Adipose tissue (tissue), 3 donors: ENCODE results near the gene ASAP3. TPM values are rescaled to one million over a fixed set of nuclear protein-coding genes. Genes with fewer than 3 reads are reported as not detected.
A peak's percentile ranks its signal among the peaks of the same experiment; 100 is the strongest.

Experiments used
- H3K27ac ChIP-seq: one replicate; pipeline ENCODE4 v1.5.1; 2013; ENCODE audit warnings: low read depth, low read length
- WGBS, 3 donors: extraction: QIAGEN DNeasy Blood & Tissue Kit; methylation state at CpG; one replicate each; pipeline ENCODE4 v1.1.7; 2013; 5-methylcytosine and 5-hydroxymethylcytosine counted together
- polyA plus RNA-seq, 3 donors: library from polyadenylated mRNA; stranded (reverse); fragments of 200-250 nt; gene quantifications; one replicate each; pipeline ENCODE4 v1.2.3, GENCODE V29; 2013
- donor health status: healthy with polysubstance abuse.
- donor health status: Bipolar disorder and iron deficiency.
- donor health status: healthy.

The ASAP3 gene
- polyA plus RNA-seq, 3 donors: 11.9 to 49.6 (median 19.4) TPM

GRCh38 chr1:23417570-23417969, 66.4 kb downstream of the ASAP3 start:
- no peak overlapping the region for H3K27ac ChIP-seq
- WGBS, 3 donors: 27 to 74% (median 72%) methylated on average over 3 of the region's 3 CpGs

GRCh38 chr1:23416964-23417363, 67.0 kb downstream of the ASAP3 start:
- WGBS, 3 donors: 76 to 95% (median 90%) methylated on average over 4 of the region's 4 CpGs
- H3K27ac ChIP-seq: no peak overlapping the region

GRCh38 chr1:23408797-23409290, 75.1 kb downstream of the ASAP3 start:
- H3K27ac ChIP-seq: no peak overlapping the region
- 65 to 69% (median 68%) methylated on average over 7 of the region's 7 CpGs for WGBS, 3 donors

- no peak overlapping the region for H3K27ac ChIP-seq
- WGBS, 3 donors: 90 to 93% (median 92%) methylated on average over 8 of the region's 8 CpGs
Observed at GRCh38 chr1:23407016-23407630, 76.9 kb downstream of the ASAP3 start.

GRCh38 chr1:23405946-23406345, 78.0 kb downstream of the ASAP3 start:
- WGBS, 3 donors: 52 to 89% (median 87%) methylated on average over 3 of the region's 3 CpGs

GRCh38 chr1:23403735-23404486, 80.1 kb downstream of the ASAP3 start:
- 7 to 10% (median 9%) methylated on average over 19 of the region's 19 CpGs for WGBS, 3 donors
- no peak overlapping the region for H3K27ac ChIP-seq

More at GRCh38 chr1:23405946-23406345, 78.0 kb downstream of the ASAP3 start:
- no peak overlapping the region for H3K27ac ChIP-seq

GRCh38 chr1:23403355-23403734, 80.6 kb downstream of the ASAP3 start:
- no peak overlapping the region for H3K27ac ChIP-seq
- 56 to 89% (median 84%) methylated on average over 4 of the region's 4 CpGs for WGBS, 3 donors

- H3K27ac ChIP-seq: no peak overlapping the region
- 23 to 31% (median 24%) methylated on average over 6 of the region's 6 CpGs for WGBS, 3 donors
Observed at GRCh38 chr1:23403038-23403336, 81.0 kb downstream of the ASAP3 start.

GRCh38 chr1:23402286-23403037, 81.5 kb downstream of the ASAP3 start:
- H3K27ac ChIP-seq: no peak overlapping the region
- WGBS, 3 donors: 78 to 81% (median 79%) methylated on average over 11 of the region's 11 CpGs

- no peak overlapping the region for H3K27ac ChIP-seq
- 64 to 85% (median 73%) methylated on average over 6 of the region's 6 CpGs for WGBS, 3 donors
Observed at GRCh38 chr1:23401313-23401712, 82.7 kb downstream of the ASAP3 start.

- 80 to 87% (median 83%) methylated on average over 5 of the region's 5 CpGs for WGBS, 3 donors
- no peak overlapping the region for H3K27ac ChIP-seq
Observed at GRCh38 chr1:23400324-23401114, 83.5 kb downstream of the ASAP3 start.

GRCh38 chr1:23399229-23399628, 84.8 kb downstream of the ASAP3 start:
- no peak overlapping the region for H3K27ac ChIP-seq
- WGBS, 3 donors: 90 to 97% (median 95%) methylated on average over 1 of the region's 1 CpG

GRCh38 chr1:23397908-23398307, 86.1 kb downstream of the ASAP3 start:
- no peak overlapping the region for H3K27ac ChIP-seq
- WGBS, 3 donors: 94 to 98% (median 95%) methylated on average over 7 of the region's 7 CpGs

GRCh38 chr1:23396380-23396779, 87.6 kb downstream of the ASAP3 start:
- WGBS, 3 donors: 94 to 100% (median 96%) methylated on average over 2 of the region's 2 CpGs
- H3K27ac ChIP-seq: no peak overlapping the region

GRCh38 chr1:23395849-23396248, 88.1 kb downstream of the ASAP3 start:
- H3K27ac ChIP-seq: no peak overlapping the region

GRCh38 chr1:23395154-23395724, 88.7 kb downstream of the ASAP3 start:
- WGBS, 3 donors: 47 to 57% (median 55%) methylated on average over 8 of the region's 8 CpGs
- no peak overlapping the region for H3K27ac ChIP-seq

More at GRCh38 chr1:23395849-23396248, 88.1 kb downstream of the ASAP3 start:
- whole genome bisulfite sequencing, 3 donors: 75 to 96% (median 81%) methylated on average over 4 of the region's 4 CpGs

- H3K27ac ChIP-seq: peak overlapping the region; percentile 36
- WGBS, 3 donors: 27 to 31% (median 28%) methylated on average over 7 of the region's 7 CpGs
Observed at GRCh38 chr1:23394684-23395083, 89.3 kb downstream of the ASAP3 start.

- H3K27ac ChIP-seq: peak overlapping the region; percentile 36
- 43 to 62% (median 62%) methylated on average over 4 of the region's 4 CpGs for WGBS, 3 donors
Observed at GRCh38 chr1:23394181-23394580, 89.8 kb downstream of the ASAP3 start.
